ENCODE data around the gene FKBP15.
"Not testable (repeated sequence)": the region's sequence is repeated elsewhere in the genome, so short reads cannot be mapped to it uniquely, and the experiment has no call there.

FKBP15 gene

GRCh38 chr9:113151696-113152630 lies 69.1 kb downstream of the FKBP15 start:
- no peak for TF ChIP-seq EZH2 (IDR thresholded peaks at IDR 0.05)
- no peaks in the 10 kb centered on the region for H3K9me3 ChIP-seq (ENCODE audit: low read depth, low read length)
- no peak overlapping the region for H3K9ac ChIP-seq (ENCODE audit: insufficient read length)
- H3K36me3 ChIP-seq (ENCODE audit: insufficient read depth, low read length), result no peaks in the 10 kb centered on the region
- no peak for DNase-seq (ENCODE audit: low read depth, low spot score)
- H3K27ac ChIP-seq, result no peak overlapping the region
- H3K4me3 ChIP-seq, result peak overlapping the region; percentile 91

- DNase-seq (ENCODE audit: low read depth, low spot score), result no peak
- TF ChIP-seq FOXP2 (optimal IDR thresholded peaks at IDR 0.05; ENCODE audit: control extremely low read depth, extremely low read length, insufficient read depth) (no peak), POLR2AphosphoS5 (IDR thresholded peaks at IDR 0.05; ENCODE audit: borderline replicate concordance, low read depth, low read length) (peak; percentile 49; the same call in 1 of the 2 replicates), EZH2 (IDR thresholded peaks at IDR 0.05) (no peak)
- no peaks in the 10 kb centered on the region for H3K36me3 ChIP-seq (ENCODE audit: insufficient read depth, low read length)
- H3K9ac ChIP-seq (ENCODE audit: insufficient read length), result peak within 1 kb of the TSS; percentile 68
- peak within 1 kb of the TSS; percentile 91 for H3K4me3 ChIP-seq
- H3K27ac ChIP-seq, result no peak within 1 kb of the TSS
- no peaks in the 10 kb centered on the region for H3K9me3 ChIP-seq (ENCODE audit: low read depth, low read length)
These were observed 70.1 kb downstream of the FKBP15 start, which contains the start of gene SLC31A2 for GRCh38 chr9:113150670-113151611. Gene SLC31A2, plus strand, starts transcription at chr9:113151007. Its CDS starts 68 bp downstream, at chr9:113151075.

GRCh38 chr9:113149561-113149960 lies 71.5 kb downstream of the FKBP15 start:
- not testable (repeated sequence) for DNase-seq (ENCODE audit: low read depth, low spot score); H3K36me3 ChIP-seq (ENCODE audit: insufficient read depth, low read length); H3K9me3 ChIP-seq (ENCODE audit: low read depth, low read length); H3K4me3 ChIP-seq; H3K27ac ChIP-seq; H3K9ac ChIP-seq (ENCODE audit: insufficient read length)

- Histone ChIP-seq H3K4me3 (no peak overlapping the region), H3K9me3 (ENCODE audit: low read depth, low read length) (no peaks in the 10 kb centered on the region), H3K36me3 (ENCODE audit: insufficient read depth, low read length) (no peaks in the 10 kb centered on the region), H3K27ac (no peak overlapping the region), H3K9ac (ENCODE audit: insufficient read length) (no peak overlapping the region)
- no peak for DNase-seq (ENCODE audit: low read depth, low spot score)
- no peak for TF ChIP-seq FOXP2 (optimal IDR thresholded peaks at IDR 0.05; ENCODE audit: control extremely low read depth, extremely low read length, insufficient read depth)
- TF ChIP-seq EZH2 (IDR thresholded peaks at IDR 0.05), result no peak
- TF ChIP-seq POLR2AphosphoS5 (IDR thresholded peaks at IDR 0.05; ENCODE audit: borderline replicate concordance, low read depth, low read length), result no peak
These were observed 72.1 kb downstream of the FKBP15 start for GRCh38 chr9:113148781-113149510.

- Histone ChIP-seq H3K27ac (no peak overlapping the region), H3K36me3 (ENCODE audit: insufficient read depth, low read length) (no peaks in the 10 kb centered on the region), H3K9me3 (ENCODE audit: low read depth, low read length) (no peaks in the 10 kb centered on the region), H3K9ac (ENCODE audit: insufficient read length) (no peak overlapping the region), H3K4me3 (no peak overlapping the region)
- TF ChIP-seq POLR2AphosphoS5 (IDR thresholded peaks at IDR 0.05; ENCODE audit: borderline replicate concordance, low read depth, low read length) (no peak), FOXP2 (optimal IDR thresholded peaks at IDR 0.05; ENCODE audit: control extremely low read depth, extremely low read length, insufficient read depth) (no peak), EZH2 (IDR thresholded peaks at IDR 0.05) (no peak)
- DNase-seq (ENCODE audit: low read depth, low spot score), result no peak
These were observed 72.7 kb downstream of the FKBP15 start for GRCh38 chr9:113148372-113148705.

- no peak for DNase-seq (ENCODE audit: low read depth, low spot score)
- H3K9ac ChIP-seq (ENCODE audit: insufficient read length), result no peak overlapping the region
- TF ChIP-seq EZH2 (IDR thresholded peaks at IDR 0.05), result no peak
- H3K36me3 ChIP-seq (ENCODE audit: insufficient read depth, low read length), result no peaks in the 10 kb centered on the region
- H3K27ac ChIP-seq, result no peak overlapping the region
- no peak overlapping the region for H3K4me3 ChIP-seq
- H3K9me3 ChIP-seq (ENCODE audit: low read depth, low read length), result no peaks in the 10 kb centered on the region
These were observed 77.4 kb downstream of the FKBP15 start for GRCh38 chr9:113143432-113144227.

- H3K4me3 ChIP-seq; H3K9ac ChIP-seq (ENCODE audit: insufficient read length); H3K9me3 ChIP-seq (ENCODE audit: low read depth, low read length); DNase-seq (ENCODE audit: low read depth, low spot score); H3K27ac ChIP-seq; H3K36me3 ChIP-seq (ENCODE audit: insufficient read depth, low read length): not testable (repeated sequence)
These were observed 80.2 kb downstream of the FKBP15 start for GRCh38 chr9:113140896-113141295.

- no peak overlapping the region for H3K27ac ChIP-seq
- H3K9me3 ChIP-seq (ENCODE audit: low read depth, low read length), result no peaks in the 10 kb centered on the region
- DNase-seq (ENCODE audit: low read depth, low spot score), result no peak
- H3K36me3 ChIP-seq (ENCODE audit: insufficient read depth, low read length), result no peaks in the 10 kb centered on the region
- no peak overlapping the region for H3K9ac ChIP-seq (ENCODE audit: insufficient read length)
- TF ChIP-seq POLR2AphosphoS5 (IDR thresholded peaks at IDR 0.05; ENCODE audit: borderline replicate concordance, low read depth, low read length), result no peak
- TF ChIP-seq FOXP2 (optimal IDR thresholded peaks at IDR 0.05; ENCODE audit: control extremely low read depth, extremely low read length, insufficient read depth), result no peak
- TF ChIP-seq EZH2 (IDR thresholded peaks at IDR 0.05), result no peak
- no peak overlapping the region for H3K4me3 ChIP-seq
These were observed 81.1 kb downstream of the FKBP15 start for GRCh38 chr9:113139953-113140352.
